Stimulated activated CD4-positive, alpha-beta T cell treated with anti-CD3 and anti-CD28 coated beads, Interleukin-2, amount 100 ng/mL, for 48 hours (primary cell): ENCODE data around the gene UNC13C.

Source experiments
- DNase-seq, 2 donors: peaks; one replicate each; pipeline ENCODE4 v3.0.0-alpha.2; 2020

Gene UNC13C

DNA sequence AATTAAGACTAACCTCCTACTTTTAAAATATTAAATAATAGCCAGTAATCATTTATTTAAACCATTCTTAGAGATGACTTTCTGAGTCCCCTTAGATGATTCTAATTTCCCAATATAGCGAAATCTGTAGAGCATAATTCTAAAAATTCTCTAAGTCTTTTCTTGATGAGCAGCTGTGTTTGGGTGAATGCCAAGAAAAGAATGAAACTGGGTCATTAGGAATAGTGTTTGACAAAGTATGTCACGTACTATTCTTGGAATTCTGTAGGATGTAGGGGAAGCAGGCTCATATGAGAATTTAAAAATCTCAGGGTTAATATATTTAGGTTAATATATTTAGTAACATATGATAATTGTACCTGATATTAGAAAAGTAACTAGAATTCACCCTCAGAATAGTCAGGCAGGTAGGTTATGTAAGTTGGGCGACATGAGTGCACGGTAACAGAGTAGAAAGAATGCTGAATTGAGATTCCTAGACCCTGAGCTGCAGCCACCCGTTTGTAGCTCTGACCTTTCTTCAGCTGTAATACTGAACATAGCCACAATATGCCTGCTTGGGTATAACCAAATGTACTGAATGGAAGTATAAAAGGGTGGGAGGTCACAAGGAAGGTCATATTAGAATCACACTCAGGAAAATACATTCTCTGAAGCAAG lies 524.3 kb downstream of the UNC13C start:
- no peak for DNase-seq

DNA sequence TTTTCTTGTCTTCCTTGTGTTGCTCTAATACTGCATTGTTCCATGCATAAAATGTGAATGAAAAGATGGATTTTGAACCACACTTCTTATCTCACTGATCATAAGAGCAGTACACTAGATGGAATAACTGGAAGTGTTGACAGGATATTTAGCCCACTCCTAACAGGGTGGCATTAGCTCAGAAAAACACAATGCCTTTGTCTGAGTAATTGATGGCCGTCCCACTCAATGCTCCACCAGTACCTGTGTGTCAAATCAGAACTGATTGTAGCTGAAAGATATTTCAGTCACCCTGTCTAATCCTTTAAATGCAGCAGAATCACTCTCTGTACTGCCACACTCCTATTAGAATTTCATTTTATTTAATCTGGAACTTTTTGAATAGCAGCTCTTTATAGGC lies 526.5 kb downstream of the UNC13C start:
- no peak for DNase-seq

DNA sequence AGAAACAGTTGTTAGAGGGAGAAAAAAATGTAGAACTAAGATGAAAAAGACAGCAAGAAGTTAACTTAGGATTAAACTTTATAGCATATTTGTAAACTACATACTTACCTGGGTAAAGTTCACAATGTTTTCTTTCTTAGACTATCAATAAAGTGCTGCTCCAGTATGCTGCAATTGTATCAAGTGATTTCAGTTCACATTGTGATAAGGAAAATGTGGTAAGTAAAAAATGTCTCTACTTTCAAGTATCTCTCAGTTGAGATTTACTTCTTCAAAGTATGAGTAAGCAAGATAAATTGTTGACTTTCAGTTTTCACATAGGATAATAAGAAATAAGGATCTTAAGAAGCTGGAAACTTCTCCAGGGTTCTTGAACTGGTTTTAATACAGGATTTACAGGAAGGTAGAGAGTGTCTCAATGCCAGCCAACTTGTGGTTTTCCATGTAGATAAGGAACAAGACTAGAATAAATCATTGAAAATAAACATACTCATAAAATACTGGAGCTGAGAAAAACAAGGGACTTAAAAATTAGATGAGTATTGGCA lies 528.8 kb downstream of the UNC13C start:
- no peak for DNase-seq

DNA sequence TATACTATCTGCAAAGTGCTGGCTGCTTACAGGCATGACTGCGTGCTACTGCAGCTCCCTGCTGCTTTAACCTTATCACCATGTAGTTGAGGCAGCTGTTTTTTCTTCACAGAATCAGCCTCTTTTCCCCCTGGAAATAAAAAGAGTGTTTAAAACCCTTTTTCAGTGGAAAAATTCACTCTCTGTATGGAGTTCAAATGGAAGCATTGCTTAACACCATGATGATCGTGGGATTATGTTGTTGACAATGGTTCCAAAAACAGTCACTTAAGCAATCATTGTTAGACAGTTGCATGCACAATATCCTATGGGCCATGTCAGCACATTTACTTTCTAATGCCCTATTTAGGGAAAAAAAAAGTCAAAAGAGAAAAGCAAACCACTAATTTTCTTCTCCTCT lies 536.4 kb downstream of the UNC13C start:
- no peak for DNase-seq

DNA sequence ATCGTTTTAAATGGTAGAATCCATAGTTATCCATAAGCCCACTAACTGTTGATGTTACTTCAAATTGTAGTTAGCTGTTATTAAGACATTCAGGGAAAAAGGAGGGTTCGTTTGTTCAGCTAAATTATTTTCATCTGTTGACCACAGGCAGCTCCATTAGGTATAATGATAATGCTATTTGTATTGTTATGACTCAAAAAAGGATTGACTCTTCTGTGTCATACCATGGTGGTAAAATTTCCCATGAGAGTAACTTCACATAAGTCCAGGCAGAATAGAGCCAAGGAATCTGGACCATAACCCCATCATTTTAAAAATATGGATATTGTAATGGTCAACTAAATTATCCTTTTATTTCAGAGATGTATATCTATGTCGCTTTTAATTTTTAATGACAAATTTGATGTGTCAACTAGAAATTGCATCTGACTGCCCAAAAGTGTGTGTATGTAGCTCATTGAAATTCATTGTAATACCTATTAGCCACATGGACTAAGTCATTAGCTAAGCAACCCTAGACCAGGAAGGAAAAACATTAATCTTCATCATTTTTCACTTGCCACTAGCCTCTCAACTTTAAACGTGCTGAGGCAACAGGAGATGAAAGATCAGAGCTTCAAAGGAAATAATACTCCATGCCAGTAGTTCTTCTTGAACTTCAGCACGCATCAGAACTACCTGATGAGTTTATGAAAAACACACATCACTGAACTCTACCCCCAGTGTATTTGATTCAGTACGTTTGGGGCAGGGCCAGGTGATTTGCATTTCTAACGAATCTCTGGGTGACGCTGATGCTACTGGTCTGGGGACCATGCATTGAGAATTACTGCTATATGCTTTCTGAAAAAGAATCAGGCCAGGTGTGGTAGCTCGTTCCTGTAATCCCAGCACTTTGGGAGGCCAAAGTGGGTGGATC lies 537.7 kb downstream of the UNC13C start:
- no peak for DNase-seq

DNA sequence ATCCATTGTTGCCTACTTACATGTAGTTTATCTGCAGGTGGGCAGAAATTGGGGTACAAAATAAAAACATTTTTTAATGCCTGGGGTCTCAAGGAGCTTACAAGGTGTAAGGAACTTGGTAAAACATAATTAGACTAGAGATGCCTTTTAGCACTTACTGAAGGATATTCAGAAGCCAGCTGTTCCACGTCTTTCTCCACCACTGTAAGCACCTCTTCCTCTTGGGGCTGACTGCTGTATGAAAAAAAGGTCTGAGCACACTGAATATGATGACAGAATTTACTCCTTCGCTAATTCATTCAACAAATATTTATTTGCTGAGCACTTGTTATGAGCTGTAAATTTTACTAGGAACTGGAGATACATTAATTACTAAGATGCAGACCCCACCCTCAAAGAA lies 539.1 kb downstream of the UNC13C start:
- DNase-seq, result no peak

DNA sequence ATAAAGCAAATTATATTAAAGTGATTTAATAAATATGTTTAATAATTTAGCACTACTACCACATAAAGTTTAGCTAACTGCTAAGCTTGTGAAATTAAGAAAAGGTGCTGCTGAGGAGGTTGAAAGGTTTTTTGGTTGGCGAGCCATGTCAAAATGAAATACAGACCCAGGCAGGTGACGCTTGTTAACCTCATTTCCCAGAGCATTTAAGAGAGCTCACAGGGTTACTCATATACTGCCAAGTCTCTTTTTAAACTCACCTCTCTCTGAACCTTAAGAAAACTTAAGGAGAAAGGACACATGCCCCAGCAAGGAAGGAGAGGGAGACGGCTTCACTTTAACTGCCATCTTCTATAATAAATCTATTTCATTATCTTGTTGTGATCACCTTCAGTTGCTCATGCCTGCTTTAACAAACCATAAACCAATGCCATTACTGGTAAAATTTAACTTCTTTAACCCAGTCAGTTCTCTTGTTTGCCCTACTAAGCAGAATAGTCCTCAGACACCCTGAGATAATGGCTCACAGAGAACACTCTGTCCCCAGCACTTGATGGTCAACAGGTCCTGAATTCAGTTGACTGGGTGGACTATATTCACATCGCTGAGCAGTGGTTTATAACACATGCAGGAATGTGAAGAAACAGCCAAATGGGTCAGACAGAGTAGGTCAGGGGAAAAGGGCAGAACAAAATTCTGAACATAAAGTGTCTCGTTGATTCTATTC lies 540.1 kb downstream of the UNC13C start:
- no peak for DNase-seq

DNA sequence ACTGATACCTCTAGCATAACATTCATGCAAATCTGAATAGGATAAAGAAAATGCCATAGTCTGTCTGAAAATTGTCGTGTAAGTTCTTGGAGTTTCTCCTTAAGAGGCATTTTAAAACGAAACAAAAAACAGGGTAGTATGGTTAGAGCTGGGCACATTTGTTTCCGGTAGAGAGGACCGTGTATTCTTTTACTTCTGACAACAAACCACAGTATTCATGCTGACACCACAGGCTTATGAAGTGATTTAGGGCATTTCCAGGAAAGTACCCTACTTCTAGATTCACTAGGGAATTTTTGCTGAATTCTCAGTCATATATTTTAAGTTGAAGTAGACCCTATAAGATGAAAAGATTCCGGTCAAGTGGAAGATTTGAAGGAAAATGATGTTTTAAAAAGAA lies 541.3 kb downstream of the UNC13C start:
- DNase-seq, result no peak

DNA sequence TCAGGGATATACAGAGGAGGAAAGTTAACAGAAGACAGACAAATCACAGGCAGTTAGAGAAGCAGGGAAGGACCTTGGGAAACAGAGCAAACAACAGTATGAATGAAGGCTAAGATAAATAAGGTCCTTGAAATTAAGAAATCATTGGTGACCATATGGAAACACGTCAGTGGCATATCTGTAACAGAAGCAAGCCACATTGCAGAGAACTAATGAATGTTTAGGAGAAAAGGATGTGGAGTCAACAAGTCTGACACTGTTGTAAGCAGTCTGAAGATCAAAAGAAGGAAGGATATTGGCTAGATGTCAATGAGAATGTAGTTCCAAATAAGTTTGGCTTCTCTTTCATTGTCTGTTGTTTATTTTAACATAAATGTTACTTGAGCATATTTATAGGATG lies 542.4 kb downstream of the UNC13C start:
- no peak for DNase-seq

DNA sequence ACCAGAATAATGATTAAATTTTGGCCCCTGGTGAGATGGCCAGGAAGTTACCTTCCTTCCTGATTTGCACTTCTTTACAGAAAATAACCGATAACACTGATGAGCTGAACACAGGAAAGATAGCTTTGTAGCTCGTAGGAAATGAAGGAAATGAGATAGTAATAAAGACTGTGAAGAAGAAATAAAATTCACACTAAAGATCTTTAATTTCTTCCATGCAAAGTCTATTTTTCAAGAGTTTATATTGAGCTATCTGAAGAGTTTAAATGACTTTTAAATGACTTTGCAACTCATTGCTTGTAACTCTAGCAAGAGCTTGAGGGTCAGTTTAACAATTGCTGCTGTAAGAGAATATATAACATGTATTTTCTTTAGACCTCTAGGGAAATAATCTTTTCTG lies 543.0 kb downstream of the UNC13C start:
- no peak for DNase-seq

DNA sequence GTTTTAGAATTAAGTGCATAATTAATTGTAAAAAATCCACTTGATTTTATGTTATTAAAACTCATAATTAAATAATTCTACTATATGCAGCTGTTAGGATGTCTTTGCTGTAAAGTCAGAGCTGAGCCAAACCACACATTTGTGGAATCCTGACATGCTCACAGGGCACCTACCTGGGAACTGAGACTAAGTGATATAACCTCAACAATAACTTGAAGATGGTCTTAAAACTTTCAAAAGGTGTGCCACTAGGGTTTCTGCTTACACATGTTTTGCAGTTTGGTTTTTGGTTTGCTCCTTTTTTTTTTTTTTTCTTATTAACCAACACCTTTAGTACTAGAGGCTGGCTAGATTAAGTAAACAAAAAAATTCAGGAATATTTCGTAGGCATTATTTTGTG lies 549.8 kb downstream of the UNC13C start:
- DNase-seq, result no peak

DNA sequence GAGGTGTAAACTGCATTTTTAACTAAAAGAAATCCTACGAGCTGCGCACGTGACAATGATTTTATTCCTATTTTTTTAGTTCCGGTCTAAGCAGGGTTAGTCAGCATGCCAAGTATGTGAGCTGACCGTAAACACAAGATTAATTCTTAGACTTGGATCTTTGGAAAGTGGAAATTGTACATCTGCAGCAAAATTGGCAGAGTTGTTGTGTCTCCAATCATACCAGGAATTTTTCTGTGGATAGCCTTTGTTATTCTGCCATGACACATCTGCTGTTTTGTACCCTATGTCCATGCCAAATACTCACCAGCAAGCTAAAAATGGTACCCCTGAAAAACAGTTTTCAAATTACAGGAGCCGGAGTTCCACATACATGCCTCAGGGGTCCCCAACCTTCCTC lies 562.5 kb downstream of the UNC13C start:
- DNase-seq, result no peak

DNA sequence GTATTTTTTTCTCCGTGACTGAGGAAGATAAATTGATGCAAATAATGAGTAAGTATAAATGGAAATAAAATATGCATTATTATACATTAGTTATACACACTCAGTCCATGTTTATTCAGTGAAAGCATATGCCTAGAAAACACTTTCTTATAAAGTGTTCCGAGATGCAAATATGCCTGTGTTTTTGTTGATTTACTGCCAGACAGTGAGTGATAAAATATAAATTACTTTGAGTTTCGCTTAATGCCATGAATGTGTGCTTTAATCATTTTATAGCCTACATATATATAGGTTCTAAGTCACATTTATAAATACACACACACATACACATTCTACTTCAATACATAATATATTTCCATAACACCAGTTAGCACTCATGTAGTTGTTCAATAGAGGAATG lies 569.2 kb downstream of the UNC13C start:
- DNase-seq, result no peak

DNA sequence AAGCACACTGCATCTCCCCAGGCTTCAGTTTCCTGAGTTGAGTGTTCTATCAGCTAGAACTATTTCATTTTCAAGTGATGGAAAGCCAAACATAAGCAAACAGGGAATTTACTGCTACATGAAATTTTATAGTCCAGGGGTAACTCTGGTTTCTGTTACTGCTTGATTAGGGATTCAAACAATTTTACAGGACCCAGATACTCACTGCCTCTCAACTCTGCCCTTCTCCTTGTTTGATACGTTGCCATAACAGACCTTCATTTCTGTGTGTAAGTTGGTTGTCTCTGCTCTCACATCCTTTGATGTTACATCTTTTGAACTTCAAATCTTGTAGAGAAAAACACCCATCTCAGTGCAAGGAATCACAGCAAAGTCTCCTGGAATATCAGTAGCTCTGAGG lies 572.7 kb downstream of the UNC13C start:
- DNase-seq, result no peak

DNA sequence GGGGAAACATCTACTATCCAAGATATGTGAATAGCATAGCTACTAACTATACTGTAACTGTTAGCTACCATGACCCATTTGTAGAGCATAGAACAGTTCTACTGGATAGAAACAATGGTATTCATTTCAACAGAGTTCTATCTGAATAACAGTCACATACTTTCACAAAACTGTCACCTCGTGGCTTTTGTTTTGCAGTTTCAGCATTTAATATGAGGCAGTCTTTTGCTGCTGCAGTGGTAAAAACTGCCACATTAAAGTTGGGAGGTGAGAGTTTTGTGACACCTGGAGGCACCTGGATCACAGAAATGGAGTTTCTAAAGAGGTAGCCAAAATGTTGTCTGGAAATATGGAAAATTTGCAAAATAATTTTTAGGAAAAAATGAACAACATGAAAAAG lies 578.0 kb downstream of the UNC13C start:
- DNase-seq, result no peak

DNA sequence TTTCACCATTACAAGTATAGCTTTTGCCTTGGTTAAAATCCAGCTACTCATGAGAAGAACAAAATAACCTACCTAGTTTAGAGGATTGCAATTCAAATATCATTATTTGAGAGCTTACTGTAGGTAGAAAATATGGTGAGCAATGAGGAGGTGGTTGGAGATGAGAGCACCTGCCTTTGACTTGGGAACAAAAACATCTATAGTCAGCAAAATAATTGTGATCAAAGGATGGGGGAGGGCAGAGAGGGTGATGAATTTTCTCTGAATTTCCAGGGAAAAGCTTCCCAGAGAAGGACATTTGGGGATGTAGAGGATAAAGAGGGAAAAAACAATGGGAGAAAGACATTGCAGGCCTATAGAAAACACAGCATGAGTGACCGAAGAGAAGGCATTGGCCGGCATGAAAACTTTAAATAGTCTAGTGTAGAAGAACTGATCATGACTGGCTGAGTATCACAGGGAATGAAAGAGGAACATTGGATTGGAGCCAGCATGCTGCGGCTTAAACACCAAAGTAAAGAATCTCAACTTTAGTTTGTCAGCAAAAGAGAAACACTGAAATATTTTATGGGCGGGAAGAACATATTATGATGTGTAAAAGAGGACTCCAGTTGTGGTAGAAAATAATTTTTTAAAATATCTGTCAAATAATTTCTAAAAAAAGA lies 581.3 kb downstream of the UNC13C start:
- no peak for DNase-seq

DNA sequence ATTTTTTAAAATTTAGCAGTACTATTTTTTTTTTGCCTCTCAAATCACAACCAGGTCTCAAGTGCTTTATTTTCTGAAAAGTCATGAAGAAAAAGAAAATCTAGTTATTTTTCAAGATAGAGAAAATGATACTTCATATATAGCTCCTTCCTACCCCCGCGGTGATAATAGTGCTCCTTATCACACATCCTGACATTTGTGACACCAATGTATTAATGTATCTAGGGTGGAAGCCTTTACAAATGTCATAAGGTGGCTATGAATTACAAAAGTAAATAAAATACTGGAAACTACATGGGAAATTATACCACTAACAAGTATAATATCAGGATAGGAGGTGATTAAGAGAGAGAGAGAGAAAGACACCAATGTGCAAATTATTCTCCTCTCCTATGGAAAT lies 582.2 kb downstream of the UNC13C start:
- no peak for DNase-seq

DNA sequence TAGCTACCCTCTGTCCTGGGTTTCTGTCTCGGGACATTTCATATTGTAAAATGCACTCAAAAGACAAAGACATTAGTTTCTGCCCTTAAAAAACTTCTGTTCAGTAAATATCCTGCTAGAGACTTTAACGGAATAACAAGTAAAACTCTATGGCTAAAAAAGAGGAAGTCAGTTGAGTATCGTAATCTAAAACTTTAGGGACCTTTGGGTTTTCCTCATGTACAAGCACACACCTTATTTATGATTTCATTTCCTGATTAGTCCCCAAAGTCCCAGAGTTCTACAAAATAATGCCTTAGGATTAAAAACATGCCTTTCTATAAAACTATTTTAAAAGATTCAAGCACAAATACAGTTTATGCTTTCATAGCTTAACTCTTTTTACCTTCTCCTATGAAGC lies 585.9 kb downstream of the UNC13C start:
- DNase-seq, result no peak

DNA sequence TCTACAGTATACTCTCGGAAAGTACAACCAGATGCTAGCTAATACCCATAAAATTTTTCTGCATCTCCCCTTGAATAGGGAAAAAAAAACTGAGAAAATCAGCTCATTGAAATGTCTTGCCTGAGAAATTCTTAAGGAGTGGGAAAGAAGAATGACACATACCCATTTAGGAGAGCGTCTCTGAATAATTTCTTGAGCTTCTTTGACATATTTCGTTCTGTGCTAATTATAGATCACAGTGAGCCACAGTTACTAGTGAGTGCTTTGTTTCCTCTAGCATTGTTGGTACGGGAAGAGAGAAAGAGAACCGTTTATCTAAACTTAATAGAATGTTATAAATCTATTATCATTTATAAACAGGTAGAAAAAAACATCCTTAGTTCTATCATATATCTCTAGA lies 588.4 kb downstream of the UNC13C start:
- DNase-seq, result no peak

DNA sequence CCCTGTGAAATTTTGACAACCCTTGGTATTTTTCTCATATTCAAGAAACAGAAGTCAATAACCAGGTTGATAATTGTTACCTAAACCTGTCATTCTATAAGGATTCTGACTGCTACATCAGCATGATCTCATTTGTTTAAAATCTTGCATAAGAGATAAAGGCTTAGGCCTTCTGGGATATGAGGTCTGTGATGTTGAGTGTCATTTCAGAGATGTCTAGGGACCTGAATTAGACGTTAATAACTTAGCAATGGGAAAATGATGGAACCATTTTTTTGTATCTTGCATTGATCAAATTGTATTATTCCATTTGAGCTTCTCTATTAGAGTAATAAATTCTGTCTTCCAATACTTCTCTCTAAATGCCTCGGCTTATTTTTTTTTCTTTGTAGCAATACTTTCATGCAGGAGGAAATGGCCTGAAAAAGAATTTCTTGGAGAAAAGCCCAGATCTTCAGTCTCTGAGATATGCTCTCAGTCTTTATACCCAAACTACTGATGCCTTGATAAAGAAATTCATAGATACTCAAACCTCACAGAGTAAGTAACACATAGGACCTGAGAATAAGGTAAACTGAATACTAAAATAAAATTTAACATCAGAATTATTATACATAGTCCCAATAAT lies 589.3 kb downstream of the UNC13C start:
- no peak for DNase-seq

DNA sequence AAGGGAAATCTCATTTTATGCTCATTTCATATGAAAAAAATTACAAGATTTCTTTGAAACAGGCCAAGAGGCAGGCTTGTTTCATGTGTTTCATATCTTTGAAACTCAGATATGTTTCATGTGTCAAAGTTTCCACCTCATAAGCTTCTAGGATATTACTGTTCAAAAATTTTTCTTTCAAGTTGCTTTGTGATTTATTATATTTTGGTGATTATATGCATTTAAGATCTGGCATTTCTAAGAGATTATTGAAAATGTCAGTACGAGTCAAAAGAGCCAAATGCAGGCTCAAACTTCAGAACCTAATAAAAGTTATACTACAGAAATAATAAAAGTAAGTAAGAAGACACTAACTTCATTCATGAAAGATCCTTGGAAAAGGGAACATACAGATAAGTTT lies 590.1 kb downstream of the UNC13C start:
- DNase-seq, result no peak

DNA sequence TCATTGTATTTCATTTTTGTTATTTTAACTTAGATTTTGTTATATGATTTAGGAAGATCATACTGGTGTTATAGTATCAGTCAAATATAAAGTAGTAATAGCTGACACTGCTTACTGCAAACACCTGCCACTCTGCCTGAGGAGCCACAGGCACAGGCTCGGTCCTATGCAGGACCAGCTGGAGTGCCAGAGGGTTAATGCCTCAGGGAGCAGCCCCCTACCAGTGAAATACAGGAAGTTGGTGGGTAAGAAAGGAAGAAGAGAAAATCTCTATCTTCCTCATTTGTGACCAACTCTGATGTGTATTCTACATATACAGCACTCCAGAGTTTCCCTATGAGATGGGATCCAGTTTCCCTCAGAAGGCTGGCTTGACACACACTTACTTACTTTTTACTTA lies 593.3 kb downstream of the UNC13C start:
- DNase-seq, result no peak

DNA sequence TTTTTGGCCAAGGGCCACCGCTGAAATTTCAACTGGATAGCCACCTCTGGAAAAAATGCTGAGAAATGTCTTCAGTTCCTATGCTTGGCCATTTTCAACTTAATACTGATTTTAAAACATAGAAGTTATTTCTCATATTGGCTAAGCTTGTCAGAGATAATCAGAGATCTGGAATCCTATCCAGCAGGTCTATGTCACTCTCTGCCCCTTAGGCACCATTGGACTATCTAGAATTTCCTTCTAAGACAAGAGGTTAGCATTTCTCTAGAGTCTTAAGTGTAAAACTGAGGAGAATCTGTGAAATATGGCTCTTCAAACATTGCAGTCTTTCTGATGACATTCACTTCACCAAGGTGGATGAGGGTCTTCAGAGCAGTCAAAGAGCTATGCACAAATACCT lies 597.3 kb downstream of the UNC13C start:
- no peak for DNase-seq
